Neural cell (in vitro differentiated cells): Measurements from ENCODE around the gene NUDT8. TPM values are rescaled to one million over a fixed set of nuclear protein-coding genes. Genes with fewer than 3 reads are reported as not detected.

Experiments
- H2AFZ ChIP-seq: fragments of 200-600, 300-800 bp; sonication (generic), shearing (Covaris generic); 2 replicates; pipeline ENCODE4 v1.6.0; 2014; ENCODE audit warnings: low read depth, mild to moderate bottlenecking, antibody characterized with exemption, low read length, moderate library complexity
- H3F3A ChIP-seq: fragments of 200-600 bp; shearing (Covaris generic); 2 replicates; pipeline ENCODE4 v1.6.1; 2016; ENCODE audit warnings: mild to moderate bottlenecking, moderate library complexity, mixed read lengths, antibody characterized with exemption, low read length; ENCODE audit not compliant: insufficient read depth, poor library complexity, severe bottlenecking
- H3K27ac ChIP-seq: fragments of 200-600, 300-800 bp; sonication (generic), shearing (Covaris generic); 2 replicates; pipeline ENCODE4 v1.5.1; 2014; ENCODE audit warnings: mild to moderate bottlenecking, low read length, moderate library complexity
- H3K27me3 ChIP-seq: fragments of 300-800, 200-600 bp; sonication (generic), shearing (Covaris generic); 2 replicates; pipeline ENCODE4 v1.6.0; 2014; ENCODE audit warnings: mild to moderate bottlenecking, low read depth, low read length, moderate library complexity; ENCODE audit not compliant: insufficient read depth
- H3K36me3 ChIP-seq: fragments of 300-800, 200-600 bp; sonication (generic), shearing (Covaris generic); 2 replicates; pipeline ENCODE4 v1.5.1; 2014; ENCODE audit warnings: mild to moderate bottlenecking, antibody characterized with exemption, low read length, moderate library complexity; ENCODE audit not compliant: insufficient read depth
- H3K4me2 ChIP-seq: fragments of 300-800, 200-600 bp; sonication (generic), shearing (Covaris generic); 2 replicates; pipeline ENCODE4 v1.6.0; 2014; ENCODE audit warnings: mild to moderate bottlenecking, low read length
- H3K4me3 ChIP-seq: fragments of 300-800, 200-600 bp; sonication (generic), shearing (Covaris generic); 2 replicates; pipeline ENCODE4 v1.5.1; 2014; ENCODE audit warnings: mild to moderate bottlenecking, low read length, moderate library complexity
- H3K79me2 ChIP-seq: fragments of 200-600 bp; shearing (Covaris generic); replicated peaks from 2 replicates; pipeline ENCODE4 v1.6.0; 2014; ENCODE audit warnings: mild to moderate bottlenecking, low read length, moderate library complexity; ENCODE audit not compliant: insufficient read depth
- H3K9ac ChIP-seq: fragments of 300-800, 200-600 bp; sonication (generic), shearing (Covaris generic); 2 replicates; pipeline ENCODE4 v1.6.1; 2016; ENCODE audit warnings: mild to moderate bottlenecking, low read length, mixed read lengths
- H3K9me2 ChIP-seq: fragments of 200-600 bp; shearing (Covaris generic); 2 replicates; pipeline ENCODE4 v1.6.1; 2016; ENCODE audit warnings: mild to moderate bottlenecking, low read length, mixed read lengths; ENCODE audit not compliant: insufficient read depth
- H3K9me3 ChIP-seq: fragments of 200-600, 300-800 bp; sonication (generic), shearing (Covaris generic); 2 replicates; pipeline ENCODE4 v1.6.1; 2016; ENCODE audit warnings: mild to moderate bottlenecking, mixed run types, low read length, moderate library complexity, mixed read lengths
- H4K20me1 ChIP-seq: fragments of 200-600 bp; shearing (Covaris generic); 2 replicates; pipeline ENCODE4 v1.6.1; 2016; ENCODE audit warnings: mild to moderate bottlenecking, mixed run types; ENCODE audit not compliant: insufficient read depth
- CTCF ChIP-seq: fragments of 450-650 bp; IDR thresholded peaks from 2 replicates; pipeline ENCODE4 v1.5.1; 2014; ENCODE audit warnings: antibody characterized with exemption, mild to moderate bottlenecking, moderate library complexity; ENCODE audit not compliant: poor library complexity, severe bottlenecking
- EP300 ChIP-seq: fragments of 450-650 bp; conservative IDR thresholded peaks from 2 replicates; pipeline ENCODE4 v1.6.1; 2014; ENCODE audit warnings: antibody characterized with exemption, mild to moderate bottlenecking, moderate library complexity; ENCODE audit not compliant: poor library complexity, severe bottlenecking
- MXI1 ChIP-seq: fragments of 450-650 bp; conservative IDR thresholded peaks from 2 replicates; pipeline ENCODE4 v1.6.1; 2014; ENCODE audit warnings: antibody characterized with exemption, mild to moderate bottlenecking; ENCODE audit not compliant: poor library complexity, severe bottlenecking
- POLR2AphosphoS5 ChIP-seq: IDR thresholded peaks from 2 replicates; pipeline ENCODE4 v1.6.1; 2012
- RAD21 ChIP-seq: fragments of 450-650 bp; conservative IDR thresholded peaks from 2 replicates; pipeline ENCODE4 v1.6.1; 2014; ENCODE audit warnings: antibody characterized with exemption, mild to moderate bottlenecking, moderate library complexity
- SMC3 ChIP-seq: fragments of 450-650 bp; conservative IDR thresholded peaks from 2 replicates; pipeline ENCODE4 v1.6.1; 2014; ENCODE audit warnings: antibody characterized with exemption, mild to moderate bottlenecking, moderate library complexity; ENCODE audit not compliant: poor library complexity
- TAF1 ChIP-seq: IDR thresholded peaks from 2 replicates; pipeline ENCODE4 v1.6.1; 2012; ENCODE audit warnings: low read depth
- polyA plus RNA-seq: library from polyadenylated mRNA; depleted of rRNA; stranded (reverse); fragments of >200 nt; gene quantifications from 2 replicates; pipeline ENCODE4 v1.2.3, GENCODE V29; 2014

NUDT8 gene
- polyA plus RNA-seq, 1 donor from 2014 or later: not detected

GRCh38 chr11:67640758-67641337, 11.1 kb upstream of the NUDT8 start:
- no peaks in the 10 kb centered on the region for H3K9me2 ChIP-seq
- TF ChIP-seq CTCF: no peak
- no peak for TF ChIP-seq POLR2AphosphoS5
- TF ChIP-seq MXI1: no peak
- TF ChIP-seq TAF1: no peak
- TF ChIP-seq SMC3: no peak
- no peak overlapping the region for H3K27ac ChIP-seq
- no peak overlapping the region for H3K9ac ChIP-seq
- H2AFZ ChIP-seq: no peak overlapping the region
- no peak overlapping the region for H3K4me3 ChIP-seq
- H3K4me2 ChIP-seq: no peak overlapping the region
- no peaks in the 10 kb centered on the region for H3K36me3 ChIP-seq
- H3K79me2 ChIP-seq: no peaks in the 10 kb centered on the region
- no peaks in the 10 kb centered on the region for H3K9me3 ChIP-seq
- H3F3A ChIP-seq: no peaks in the 10 kb centered on the region
- H3K27me3 ChIP-seq: no peaks in the 10 kb centered on the region
- H4K20me1 ChIP-seq: no peaks in the 10 kb centered on the region

- H3K27me3 ChIP-seq: no peaks in the 10 kb centered on the region
- no peaks in the 10 kb centered on the region for H3F3A ChIP-seq
- H2AFZ ChIP-seq: no peak overlapping the region
- H3K4me3 ChIP-seq: no peak overlapping the region
- H3K27ac ChIP-seq: no peak overlapping the region
- H3K9ac ChIP-seq: no peak overlapping the region
- H3K4me2 ChIP-seq: no peak overlapping the region
- H4K20me1 ChIP-seq: no peaks in the 10 kb centered on the region
- no peaks in the 10 kb centered on the region for H3K36me3 ChIP-seq
- H3K9me2 ChIP-seq: no peaks in the 10 kb centered on the region
- no peaks in the 10 kb centered on the region for H3K79me2 ChIP-seq
- no peak for TF ChIP-seq EP300
- TF ChIP-seq SMC3: peak; percentile 28
- TF ChIP-seq MXI1: no peak
- peak; percentile 44 for TF ChIP-seq CTCF
- TF ChIP-seq RAD21: no peak
- no peaks in the 10 kb centered on the region for H3K9me3 ChIP-seq
Observed at GRCh38 chr11:67640021-67640757, 10.5 kb upstream of the NUDT8 start.

GRCh38 chr11:67639438-67639859, 9.7 kb upstream of the NUDT8 start, which contains the start of gene TBX10:
TBX10 (minus strand) TSS chr11:67639763; CDS start chr11:67639472, 291 bp downstream.
- Histone ChIP-seq H4K20me1 (no peaks in the 10 kb centered on the region), H3K27ac (no peak within 1 kb of the TSS), H3K79me2 (no peaks in the 10 kb centered on the region), H3F3A (no peaks in the 10 kb centered on the region), H3K36me3 (no peaks in the 10 kb centered on the region), H3K9me2 (no peaks in the 10 kb centered on the region), H3K9me3 (no peaks in the 10 kb centered on the region), H3K4me3 (no peak within 1 kb of the TSS), H3K27me3 (no peaks in the 10 kb centered on the region), H3K4me2 (no peak within 1 kb of the TSS), H2AFZ (no peak within 1 kb of the TSS), H3K9ac (no peak within 1 kb of the TSS)
- no peak for TF ChIP-seq TAF1
- no peak for TF ChIP-seq POLR2AphosphoS5
- TF ChIP-seq CTCF: no peak
